SJSA1 (cell line): ENCODE results near the gene PNLIPRP2. TPM values are rescaled to one million over a fixed set of nuclear protein-coding genes. Genes with fewer than 3 reads are reported as not detected.

Experiments used
- DNase-seq, 2 experiments: peaks; one replicate each; pipeline ENCODE4 v3.0.0-alpha.2; 2015 to 2020; ENCODE audit warnings: low spot score in 2 of 2, low read depth in 1 of 2
- H3K27ac ChIP-seq: fragments of 250-450 bp; sonication (Bioruptor Pico); 2 replicates; pipeline ENCODE4 v1.5.1; 2020; ENCODE audit warnings: mild to moderate bottlenecking, moderate library complexity
- H3K27me3 ChIP-seq: fragments of 250-450 bp; sonication (Bioruptor Pico); replicated peaks from 2 replicates; pipeline ENCODE4 v1.5.1; 2020; ENCODE audit warnings: mild to moderate bottlenecking, moderate library complexity
- H3K36me3 ChIP-seq: fragments of 250-450 bp; sonication (Bioruptor Pico); 2 replicates; pipeline ENCODE4 v1.5.1; 2020; ENCODE audit warnings: mild to moderate bottlenecking
- H3K4me1 ChIP-seq: fragments of 250-450 bp; sonication (Bioruptor Pico); replicated peaks from 2 replicates; pipeline ENCODE4 v1.6.1; 2021; ENCODE audit warnings: mild to moderate bottlenecking
- H3K4me3 ChIP-seq: fragments of 250-450 bp; sonication (Bioruptor Pico); 2 replicates; pipeline ENCODE4 v1.5.1; 2020; ENCODE audit warnings: mild to moderate bottlenecking
- H3K9me3 ChIP-seq: fragments of 250-450 bp; sonication (Bioruptor Pico); replicated peaks from 2 replicates; pipeline ENCODE4 v1.5.1; 2020; ENCODE audit warnings: mild to moderate bottlenecking
- total RNA-seq: library from RNA; depleted of rRNA; stranded (reverse); fragments of >200 nt; shearing (Covaris generic); gene quantifications from 2 replicates; pipeline ENCODE4 v1.2.3, GENCODE V29; 2014

PNLIPRP2 gene
- total RNA-seq, 1 experiment from 2014 or later, result not detected

- H3K27ac ChIP-seq, result no peak overlapping the region
- H3K36me3 ChIP-seq, result no peaks in the 10 kb centered on the region
- H3K4me1 ChIP-seq, result no peaks in the 10 kb centered on the region
- peaks cover 3% of the 10 kb centered on the region; the same call in 1 of the 2 replicates for H3K27me3 ChIP-seq
- no peak for DNase-seq
- H3K4me3 ChIP-seq, result no peak overlapping the region
- no peaks in the 10 kb centered on the region for H3K9me3 ChIP-seq
Observed at GRCh38 chr10:116669832-116670644, 49.3 kb downstream of the PNLIPRP2 start.

- Histone ChIP-seq H3K4me3 (no peak overlapping the region), H3K4me1 (no peaks in the 10 kb centered on the region), H3K27me3 (peaks cover 3% of the 10 kb centered on the region; the same call in 1 of the 2 replicates), H3K27ac (no peak overlapping the region), H3K9me3 (no peaks in the 10 kb centered on the region), H3K36me3 (no peaks in the 10 kb centered on the region)
- DNase-seq, result no peak
Observed at GRCh38 chr10:116670706-116671105, 50.0 kb downstream of the PNLIPRP2 start.

- Histone ChIP-seq H3K4me3 (no peak overlapping the region), H3K4me1 (no peaks in the 10 kb centered on the region), H3K27ac (no peak overlapping the region), H3K36me3 (no peaks in the 10 kb centered on the region), H3K9me3 (no peaks in the 10 kb centered on the region), H3K27me3 (peaks cover 3% of the 10 kb centered on the region; the same call in 1 of the 2 replicates)
- no peak for DNase-seq
Observed at GRCh38 chr10:116671274-116671926, 50.6 kb downstream of the PNLIPRP2 start.

DNA sequence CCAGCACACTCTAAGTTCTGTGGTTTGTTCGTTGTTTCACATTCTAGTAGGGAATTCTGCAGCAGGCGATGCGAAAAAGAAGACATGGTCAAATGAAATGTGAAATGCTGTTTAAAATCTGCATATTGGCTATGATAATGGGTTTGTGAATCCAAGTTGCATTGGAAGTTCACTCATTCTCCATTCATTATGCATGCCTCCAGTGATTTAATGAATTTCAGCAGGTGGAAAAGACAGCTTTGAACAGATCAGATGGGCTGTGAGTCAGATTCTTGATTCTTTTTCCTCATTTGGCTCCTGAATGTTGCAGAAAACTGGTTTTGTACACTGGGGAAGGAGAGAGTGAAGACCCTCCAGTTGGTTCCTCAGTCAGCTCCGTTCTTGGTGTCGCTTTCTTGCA, 52.1 kb downstream of the PNLIPRP2 start:
- Histone ChIP-seq H3K4me3 (no peak overlapping the region), H3K9me3 (no peaks in the 10 kb centered on the region), H3K4me1 (no peaks in the 10 kb centered on the region), H3K27ac (no peak overlapping the region), H3K27me3 (no peaks in the 10 kb centered on the region), H3K36me3 (no peaks in the 10 kb centered on the region)
- DNase-seq, result no peak

- Histone ChIP-seq H3K4me3 (no peak overlapping the region), H3K27ac (no peak overlapping the region), H3K27me3 (no peaks in the 10 kb centered on the region), H3K36me3 (no peaks in the 10 kb centered on the region), H3K9me3 (no peaks in the 10 kb centered on the region), H3K4me1 (no peaks in the 10 kb centered on the region)
- no peak for DNase-seq
Observed at GRCh38 chr10:116673866-116674265, 53.1 kb downstream of the PNLIPRP2 start.

- no peak overlapping the region for H3K4me3 ChIP-seq
- no peaks in the 10 kb centered on the region for H3K27me3 ChIP-seq
- H3K36me3 ChIP-seq, result no peaks in the 10 kb centered on the region
- H3K9me3 ChIP-seq, result no peaks in the 10 kb centered on the region
- no peak for DNase-seq
- no peak overlapping the region for H3K27ac ChIP-seq
- H3K4me1 ChIP-seq, result no peaks in the 10 kb centered on the region
Observed at GRCh38 chr10:116674901-116675423, 54.2 kb downstream of the PNLIPRP2 start.

- no peaks in the 10 kb centered on the region for H3K4me1 ChIP-seq
- no peaks in the 10 kb centered on the region for H3K9me3 ChIP-seq
- H3K36me3 ChIP-seq, result no peaks in the 10 kb centered on the region; the same call in 1 of the 2 replicates
- no peak overlapping the region for H3K4me3 ChIP-seq
- no peak for DNase-seq
- H3K27ac ChIP-seq, result no peak overlapping the region
- no peaks in the 10 kb centered on the region for H3K27me3 ChIP-seq
Observed at GRCh38 chr10:116676118-116676517, 55.4 kb downstream of the PNLIPRP2 start.

DNA sequence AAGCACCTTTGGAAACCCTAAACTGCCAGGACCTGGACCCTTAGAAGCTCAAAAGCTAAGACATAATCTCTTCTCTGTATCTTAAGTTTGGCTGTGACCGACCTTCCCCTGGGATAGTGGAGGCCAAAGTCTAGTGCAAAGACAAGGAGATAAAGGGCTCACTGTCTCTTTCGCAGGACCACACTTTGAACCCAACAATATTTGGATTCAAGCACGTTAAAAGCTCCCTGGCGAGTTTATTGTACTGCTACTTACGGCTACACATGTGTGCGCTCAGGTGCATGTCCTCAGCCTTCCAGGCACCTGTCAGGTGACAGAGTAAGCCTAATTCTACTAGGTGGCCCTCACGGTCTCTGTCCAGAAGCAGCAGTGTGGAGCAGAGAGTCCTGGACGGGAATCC, 55.9 kb downstream of the PNLIPRP2 start:
- no peaks in the 10 kb centered on the region for H3K9me3 ChIP-seq
- H3K4me1 ChIP-seq, result no peaks in the 10 kb centered on the region
- H3K27me3 ChIP-seq, result no peaks in the 10 kb centered on the region
- H3K4me3 ChIP-seq, result no peak overlapping the region
- no peak for DNase-seq
- no peaks in the 10 kb centered on the region; the same call in none of the 2 replicates for H3K36me3 ChIP-seq
- no peak overlapping the region for H3K27ac ChIP-seq

DNA sequence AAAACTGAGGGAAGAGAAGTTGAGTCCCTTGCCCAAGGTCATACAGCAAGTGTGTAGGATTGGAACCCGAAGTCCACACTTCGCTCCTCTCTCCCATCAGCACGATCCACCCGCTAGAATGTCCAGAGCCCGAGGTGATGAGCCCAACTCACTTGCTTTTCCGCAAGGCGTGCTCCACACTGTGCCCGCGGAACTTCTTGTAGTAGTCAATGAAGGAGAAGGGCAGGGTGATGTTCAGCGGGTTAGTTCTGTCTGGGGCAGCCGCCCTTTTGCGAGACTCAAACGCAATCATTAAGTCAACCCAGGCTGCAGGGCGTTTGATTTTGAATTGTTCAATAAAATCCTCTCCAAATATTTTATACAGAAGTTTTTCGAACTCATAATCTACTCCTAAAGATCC, 58.6 kb downstream of the PNLIPRP2 start:
- Histone ChIP-seq H3K27ac (no peak overlapping the region), H3K9me3 (no peaks in the 10 kb centered on the region), H3K36me3 (no peaks in the 10 kb centered on the region; the same call in none of the 2 replicates), H3K4me1 (0 out of 2 replicates have a peak, but pooled peaks cover 3% of the 10 kb centered on the region), H3K27me3 (no peaks in the 10 kb centered on the region), H3K4me3 (no peak overlapping the region)
- DNase-seq, result no peak

GRCh38 chr10:116683166-116683565, 62.4 kb downstream of the PNLIPRP2 start:
- H3K27ac ChIP-seq, result no peak overlapping the region
- H3K27me3 ChIP-seq, result no peaks in the 10 kb centered on the region
- DNase-seq, result no peak
- H3K36me3 ChIP-seq, result no peaks in the 10 kb centered on the region; the same call in none of the 2 replicates
- H3K9me3 ChIP-seq, result no peaks in the 10 kb centered on the region
- no peak overlapping the region for H3K4me3 ChIP-seq
- H3K4me1 ChIP-seq, result 0 out of 2 replicates have a peak, but pooled peaks cover 3% of the 10 kb centered on the region

- 0 out of 2 replicates have a peak, but pooled peaks cover 8% of the 10 kb centered on the region for H3K4me1 ChIP-seq
- no peaks in the 10 kb centered on the region; the same call in none of the 2 replicates for H3K36me3 ChIP-seq
- no peaks in the 10 kb centered on the region for H3K9me3 ChIP-seq
- H3K4me3 ChIP-seq, result no peak overlapping the region
- no peak overlapping the region for H3K27ac ChIP-seq
- DNase-seq, result no peak
- no peaks in the 10 kb centered on the region for H3K27me3 ChIP-seq
Observed at GRCh38 chr10:116683821-116684220, 63.1 kb downstream of the PNLIPRP2 start.

DNA sequence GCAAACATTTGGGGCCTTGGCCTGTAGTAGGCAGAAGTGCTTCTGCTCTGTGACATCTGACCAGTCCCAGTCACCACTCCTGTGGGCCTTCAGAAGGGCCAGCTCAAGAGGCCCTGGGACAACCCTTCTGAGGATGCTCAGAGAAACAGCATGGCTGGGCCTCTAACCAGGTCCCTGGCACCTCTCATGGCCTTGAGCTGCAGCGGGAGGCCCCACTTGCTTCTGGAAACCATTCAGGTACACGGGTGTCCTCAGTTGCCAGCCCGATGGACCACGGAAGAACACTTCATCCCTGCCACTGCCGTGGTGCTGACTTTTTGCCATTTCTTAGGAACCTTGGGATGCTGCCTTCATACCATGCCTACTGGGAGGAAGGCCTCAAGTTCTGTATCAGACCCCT, 64.0 kb downstream of the PNLIPRP2 start:
- Histone ChIP-seq H3K4me1 (0 out of 2 replicates have a peak, but pooled peaks cover 8% of the 10 kb centered on the region), H3K27ac (no peak overlapping the region), H3K27me3 (no peaks in the 10 kb centered on the region), H3K9me3 (no peaks in the 10 kb centered on the region), H3K4me3 (no peak overlapping the region), H3K36me3 (no peaks in the 10 kb centered on the region; the same call in none of the 2 replicates)
- DNase-seq, result no peak

GRCh38 chr10:116685807-116686206, 65.1 kb downstream of the PNLIPRP2 start:
- H3K4me3 ChIP-seq, result no peak overlapping the region

DNA sequence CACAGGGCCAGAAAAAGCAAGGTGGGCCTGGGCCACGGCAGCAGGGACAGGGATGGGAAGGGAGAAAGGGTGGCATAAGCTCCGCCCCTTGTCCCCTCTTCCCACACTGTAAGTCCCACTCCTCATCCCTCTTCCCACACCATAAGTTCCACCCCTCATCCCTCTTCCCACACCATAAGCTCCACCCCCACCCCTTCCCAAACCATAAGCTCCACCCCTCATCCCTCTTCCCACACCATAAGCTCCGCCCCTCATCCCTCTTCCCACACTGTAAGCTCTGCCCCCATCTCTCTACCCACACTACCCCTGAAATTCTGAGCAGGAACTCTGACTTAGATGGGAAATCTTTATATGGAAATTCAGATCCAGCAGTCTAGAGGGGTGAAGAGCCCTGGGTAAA, 65.9 kb downstream of the PNLIPRP2 start:
- H3K27me3 ChIP-seq, result no peaks in the 10 kb centered on the region
- no peaks in the 10 kb centered on the region for H3K9me3 ChIP-seq
- 0 out of 2 replicates have a peak, but pooled peaks cover 8% of the 10 kb centered on the region for H3K4me1 ChIP-seq
- DNase-seq, result no peak
- no peak overlapping the region for H3K27ac ChIP-seq
- no peaks in the 10 kb centered on the region; the same call in 1 of the 2 replicates for H3K36me3 ChIP-seq
- no peak overlapping the region for H3K4me3 ChIP-seq

More at GRCh38 chr10:116685807-116686206, 65.1 kb downstream of the PNLIPRP2 start:
- Histone ChIP-seq H3K27me3 (no peaks in the 10 kb centered on the region), H3K4me1 (0 out of 2 replicates have a peak, but pooled peaks cover 8% of the 10 kb centered on the region), H3K36me3 (no peaks in the 10 kb centered on the region; the same call in 1 of the 2 replicates), H3K9me3 (no peaks in the 10 kb centered on the region), H3K27ac (no peak overlapping the region)
- no peak for DNase-seq
